Tibial nerve (tissue), 4 donors: ENCODE results near the gene TMC8.

Experiments
- CTCF ChIP-seq, 5 experiments: fragments of 200-600 bp in 3 of 5; fragments of 450-650 bp in 2 of 5; sonication (generic) in 3 of 5; IDR thresholded peaks; one replicate each; pipeline ENCODE4 v1.5.1; 2016 to 2019; ENCODE audit warnings: antibody characterized with exemption in 5 of 5, mild to moderate bottlenecking in 3 of 5, moderate library complexity in 2 of 5
- EP300 ChIP-seq, 2 donors: sonication (generic); formaldehyde crosslinking; IDR thresholded peaks; one replicate each; pipeline ENCODE4 v1.6.1; 2017; ENCODE audit warnings: antibody characterized with exemption in 2 of 2, mild to moderate bottlenecking in 1 of 2
- POLR2A ChIP-seq, 2 donors: fragments of 450-650 bp; IDR thresholded peaks; one replicate each; pipeline ENCODE4 v1.6.1; 2017; ENCODE audit warnings: antibody characterized with exemption in 2 of 2, mild to moderate bottlenecking in 2 of 2, moderate library complexity in 2 of 2

GRCh38 chr17:78137392-78138203 lies 7.0 kb downstream of the TMC8 start:
- TF ChIP-seq CTCF (IDR thresholded peaks at IDR 0.05), result peak in 1 of 5 experiments; percentile 33
- TF ChIP-seq POLR2A (IDR thresholded peaks at IDR 0.05), result no peak
- TF ChIP-seq EP300 (IDR thresholded peaks at IDR 0.05), result no peak
